ENCODE data around the gene DGKH.

DGKH gene

GRCh38 chr13:42284068-42284467 is 235.6 kb downstream of the DGKH start:
- DNase-seq: no peak
